Measurements from ENCODE around the gene AP4M1. TPM values are rescaled to one million over a fixed set of nuclear protein-coding genes. Genes with fewer than 3 reads are reported as not detected.

The AP4M1 gene
- total RNA-seq, 2 donors from 2014 or later, result 20.2 to 20.8 TPM

- ATAC-seq (peak; percentile 74), DNase-seq (peak; percentile 98)
- intact Hi-C loops (cut with DNase I, micrococcal nuclease), result loop anchor here in 1 of 2 donors (10.0 kb wide), 1 partner anchor 87 kb away; no protein-coding TSS in a partner anchor
Observed at GRCh38 chr7:100081535-100082102, 19.8 kb upstream of the AP4M1 start, which contains the start of gene ZNF3. Gene ZNF3 (minus strand): TSS chr7:100081723. CDS start chr7:100077357, 4,366 bp downstream.

DNA sequence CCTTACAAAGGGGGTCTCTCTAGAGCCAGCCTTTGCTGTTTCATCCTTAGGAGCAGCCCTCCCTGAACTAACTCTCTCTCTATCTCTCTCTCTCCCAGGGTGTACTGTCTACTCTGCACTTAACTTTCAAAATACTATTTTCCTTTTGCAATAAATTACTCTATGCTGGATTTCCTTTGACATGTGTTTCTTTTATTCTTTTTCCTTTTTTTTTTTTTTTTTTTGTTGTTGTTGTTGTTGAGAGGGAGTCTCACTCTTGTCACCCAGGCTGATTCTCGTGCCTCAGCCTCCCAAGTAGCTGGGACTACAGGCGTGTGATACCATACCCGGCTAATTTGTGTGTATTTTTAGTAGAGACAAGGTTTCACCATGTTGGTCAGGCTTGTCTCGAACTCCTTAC lies 18.5 kb upstream of the AP4M1 start:
- intact Hi-C loops (cut with DNase I, micrococcal nuclease), result loop anchor here in 1 of 2 donors (10.0 kb wide), 1 partner anchor 88 kb away; no protein-coding TSS in a partner anchor
- DNase-seq, result no peak
- ATAC-seq, result no peak

DNA sequence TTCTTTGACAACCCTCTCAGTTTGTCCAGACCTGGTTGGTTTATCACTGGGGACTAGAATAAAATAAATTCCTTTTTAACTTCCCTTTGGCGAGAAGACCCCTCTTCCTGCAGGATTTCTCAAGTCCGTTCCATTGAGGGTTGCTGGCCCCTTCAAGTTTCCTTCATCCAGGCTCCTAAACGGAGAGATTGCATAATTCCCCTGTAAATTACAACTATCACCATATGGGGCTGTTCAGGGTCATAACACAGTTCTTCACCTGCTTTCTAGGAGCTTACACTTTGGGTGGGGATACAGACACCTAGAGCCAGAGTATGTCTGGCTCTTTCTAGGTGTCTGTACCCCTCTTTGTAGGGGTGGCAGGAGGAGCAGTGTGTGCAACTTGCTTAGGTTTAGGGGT lies 15.9 kb upstream of the AP4M1 start:
- intact Hi-C loops (cut with DNase I, micrococcal nuclease), result loop anchor here in 1 of 2 donors (10.0 kb wide), 1 partner anchor 91 kb away; no protein-coding TSS in a partner anchor
- ATAC-seq, result no peak

GRCh38 chr7:100087055-100087750 lies 14.2 kb upstream of the AP4M1 start:
- intact Hi-C loops (cut with DNase I, micrococcal nuclease), result loop anchor here in 1 of 2 donors (10.0 kb wide), 1 partner anchor 92 kb away; no protein-coding TSS in a partner anchor
- DNase-seq (no peak), ATAC-seq (no peak)

More for the DNA sequence above, 15.9 kb upstream of the AP4M1 start:
- DNase-seq, result no peak

- DNase-seq, result no peak
- intact Hi-C loops (cut with DNase I, micrococcal nuclease), result loop anchor here in 1 of 2 donors (10.0 kb wide), 1 partner anchor 93 kb away; no protein-coding TSS in a partner anchor
- no peak for ATAC-seq
Observed at GRCh38 chr7:100088095-100088620, 13.3 kb upstream of the AP4M1 start.

DNA sequence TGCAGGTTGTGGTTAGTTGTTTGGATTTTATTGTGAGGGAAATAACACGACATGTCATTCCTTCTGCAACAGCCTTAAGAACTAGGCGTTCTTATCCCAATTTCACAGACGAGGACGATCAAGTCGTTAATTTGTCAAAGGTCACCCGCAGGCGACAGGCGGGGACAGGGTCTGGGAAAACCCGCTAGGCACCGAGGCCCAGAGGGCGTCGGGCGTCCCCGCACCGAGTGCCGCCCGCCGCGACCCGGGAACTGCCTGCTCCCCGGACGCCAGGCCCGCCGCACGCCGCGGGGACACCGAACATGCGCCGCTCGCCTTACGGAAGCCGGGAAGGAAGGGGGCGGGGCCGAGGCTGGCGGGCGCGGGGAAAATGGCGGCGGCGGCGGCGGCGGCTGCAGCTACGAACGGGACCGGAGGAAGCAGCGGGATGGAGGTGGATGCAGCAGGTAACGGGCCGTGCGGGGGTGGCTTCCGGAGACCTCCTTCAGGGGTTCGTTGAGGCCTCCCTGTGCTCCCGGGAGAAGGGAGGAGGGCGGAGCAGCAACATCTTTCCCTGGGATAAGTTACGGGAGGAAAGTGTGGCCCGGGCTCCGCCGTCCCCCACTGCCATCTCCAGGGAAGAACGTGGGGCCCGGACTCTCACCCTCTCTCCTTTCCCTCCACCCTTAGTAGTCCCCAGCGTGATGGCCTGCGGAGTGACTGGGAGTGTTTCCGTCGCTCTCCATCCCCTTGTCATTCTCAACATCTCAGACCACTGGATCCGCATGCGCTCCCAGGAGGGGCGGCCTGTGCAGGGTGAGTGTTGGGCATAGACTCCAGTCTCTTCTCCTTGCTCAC lies 12.6 kb upstream of the AP4M1 start, which contains the start of gene COPS6:
Gene COPS6, plus strand, starts transcription at position 349 of the 837 bp plus-strand sequence. Its CDS starts 22 bp downstream, at position 371.
- peak; percentile 89 for ATAC-seq
- peak; percentile 78 to 93 for DNase-seq
- intact Hi-C loops (cut with DNase I, micrococcal nuclease), result loop anchor here in 1 of 2 donors (10.0 kb wide), 1 partner anchor 94 kb away; no protein-coding TSS in a partner anchor

DNA sequence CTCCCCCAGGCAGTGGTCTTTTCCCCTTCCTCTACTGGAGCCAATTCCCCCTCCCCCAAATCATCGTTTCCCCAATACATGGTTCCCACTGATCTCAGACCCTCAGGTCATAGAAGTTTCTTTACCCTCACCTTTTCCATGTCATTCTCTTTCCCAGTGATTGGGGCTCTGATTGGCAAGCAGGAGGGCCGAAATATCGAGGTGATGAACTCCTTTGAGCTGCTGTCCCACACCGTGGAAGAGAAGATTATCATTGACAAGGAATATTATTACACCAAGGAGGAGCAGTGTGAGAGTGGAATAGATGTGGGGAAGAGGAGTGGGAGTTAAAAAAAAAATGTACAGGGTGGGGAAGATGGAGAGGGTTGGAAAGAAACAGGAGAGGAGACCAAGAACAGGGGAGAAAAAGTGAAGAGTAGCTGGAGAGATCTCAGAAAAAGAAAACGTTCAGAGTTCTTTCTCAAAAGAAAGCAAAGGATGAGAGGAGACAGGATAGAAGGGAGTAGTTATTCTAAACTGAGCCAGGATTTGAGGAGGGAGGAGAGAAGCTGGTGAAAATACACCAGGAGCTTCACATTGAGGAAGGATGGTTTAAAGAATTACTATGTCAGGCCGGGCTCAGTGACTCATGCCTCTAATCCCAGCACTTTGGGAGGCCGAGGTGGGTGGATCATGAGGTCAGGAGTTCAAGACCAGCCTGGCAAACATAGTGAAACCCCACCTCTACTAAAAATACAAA lies 11.8 kb upstream of the AP4M1 start:
- DNase-seq, result no peak
- ATAC-seq, result no peak
- intact Hi-C loops (cut with DNase I, micrococcal nuclease), result loop anchor here in 1 of 2 donors (10.0 kb wide), 1 partner anchor 95 kb away; no protein-coding TSS in a partner anchor

- DNase-seq, result no peak
- intact Hi-C loops (cut with DNase I, micrococcal nuclease), result no loop called here
- ATAC-seq, result no peak
Observed at GRCh38 chr7:100090527-100091410, 10.7 kb upstream of the AP4M1 start.

- ATAC-seq (no peak), DNase-seq (no peak)
- intact Hi-C loops (cut with DNase I, micrococcal nuclease), result no loop called here
Observed at GRCh38 chr7:100091411-100092181, 9.8 kb upstream of the AP4M1 start.

GRCh38 chr7:100093054-100093453 lies 8.4 kb upstream of the AP4M1 start:
- ATAC-seq (no peak), DNase-seq (no peak)
- intact Hi-C loops (cut with DNase I, micrococcal nuclease), result no loop called here

DNA sequence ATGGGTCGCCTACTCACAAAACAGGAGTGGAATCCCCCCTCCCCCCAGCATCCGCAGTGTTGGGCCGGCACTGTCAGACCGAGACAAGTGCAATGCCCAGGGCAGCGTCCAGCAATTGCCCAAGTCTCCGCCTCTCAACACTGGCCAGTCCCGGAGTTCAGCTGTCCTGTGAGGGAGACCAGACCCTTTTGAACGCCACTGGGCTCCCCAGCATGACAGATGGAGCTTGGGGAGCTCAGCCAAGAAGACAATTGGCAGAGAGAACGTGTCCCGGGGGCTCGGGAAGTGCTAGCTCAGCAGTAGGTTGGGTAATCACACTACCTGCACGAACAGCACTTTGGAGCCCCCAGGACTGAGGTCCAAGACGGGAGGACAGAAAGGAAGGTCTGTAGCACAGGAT lies 7.9 kb upstream of the AP4M1 start:
- DNase-seq (no peak), ATAC-seq (no peak)
- intact Hi-C loops (cut with DNase I, micrococcal nuclease), result no loop called here

- DNase-seq (no peak), ATAC-seq (no peak)
- intact Hi-C loops (cut with DNase I, micrococcal nuclease), result no loop called here
Observed at GRCh38 chr7:100093925-100094486, 7.4 kb upstream of the AP4M1 start.

- no peak for ATAC-seq
- intact Hi-C loops (cut with DNase I, micrococcal nuclease), result no loop called here
- no peak for DNase-seq
Observed at GRCh38 chr7:100095289-100095688, 6.2 kb upstream of the AP4M1 start.

GRCh38 chr7:100095704-100096103 lies 5.7 kb upstream of the AP4M1 start:
- DNase-seq (no peak), ATAC-seq (no peak)
- intact Hi-C loops (cut with DNase I, micrococcal nuclease), result no loop called here

GRCh38 chr7:100098913-100099312 lies 2.5 kb upstream of the AP4M1 start:
- ATAC-seq, result no peak
- intact Hi-C loops (cut with DNase I, micrococcal nuclease), result no loop called here
- no peak for DNase-seq

DNA sequence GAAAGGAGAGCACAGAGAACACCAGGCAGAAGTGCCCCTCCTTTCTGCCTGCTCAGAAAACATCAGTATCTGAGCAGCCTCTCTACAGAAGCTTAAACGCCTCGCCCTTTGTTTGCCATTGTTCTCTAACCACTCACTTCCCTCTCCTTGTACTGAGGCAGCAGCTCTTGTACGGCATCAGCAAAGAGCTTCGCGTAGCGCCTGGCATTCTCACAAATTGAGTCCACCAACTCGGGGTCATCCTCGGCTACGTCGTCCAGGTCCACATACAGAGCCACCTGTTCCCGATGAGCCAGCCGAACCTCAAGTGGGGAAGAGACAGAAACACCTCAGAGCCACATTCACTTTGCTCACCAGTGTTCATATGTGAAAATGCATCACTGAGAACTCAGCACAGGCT lies 2.0 kb upstream of the AP4M1 start:
- DNase-seq (no peak), ATAC-seq (no peak)
- intact Hi-C loops (cut with DNase I, micrococcal nuclease), result no loop called here

All from left colon (tissue), 2 donors.